T-helper 1 cell treated with Interleukin-12 subunit alpha and Interleukin-12 subunit beta and Interleukin-4 antibody, amounts not matched to agents 30 ng/mL and 1 ng/mL, for 36 hours (primary cell): ENCODE measurements around the gene DNM1L. TPM values are rescaled to one million over a fixed set of nuclear protein-coding genes. Genes with fewer than 3 reads are reported as not detected.
"Not testable (repeated sequence)": the region's sequence is repeated elsewhere in the genome, so short reads cannot be mapped to it uniquely, and the experiment has no call there.

Experiments
- intact Hi-C: fragments of 100-400 bp; cut with micrococcal nuclease; formaldehyde crosslinking; loops from one replicate; pipeline ENCODE4 v1.15.1; 2024
- total RNA-seq: library from RNA; stranded (reverse); gene quantifications from 2 replicates; pipeline ENCODE4 v1.2.3, GENCODE V29; 2022

The DNM1L gene
- total RNA-seq, 1 donor from 2014 or later, result 69.1 TPM

DNA sequence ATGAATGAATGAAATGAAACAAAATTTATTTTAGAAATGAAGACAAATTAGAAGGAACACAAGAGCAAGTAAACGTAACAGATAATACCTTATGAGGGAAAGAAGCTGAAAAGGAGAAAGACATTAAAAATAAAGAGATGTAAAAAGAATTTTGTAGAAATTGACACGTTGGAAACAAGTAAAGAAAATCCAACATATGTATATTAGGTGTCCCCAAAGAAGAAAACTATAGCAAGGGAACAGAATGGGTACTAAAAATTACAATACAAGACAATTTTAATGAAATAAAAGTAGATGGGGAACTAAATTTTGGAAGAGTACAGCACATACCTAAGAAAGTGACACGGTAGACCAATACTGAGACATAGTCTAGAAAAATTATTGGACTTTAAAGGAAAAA, 16.7 kb downstream of the DNM1L start:
- intact Hi-C loops, result no loop called here

DNA sequence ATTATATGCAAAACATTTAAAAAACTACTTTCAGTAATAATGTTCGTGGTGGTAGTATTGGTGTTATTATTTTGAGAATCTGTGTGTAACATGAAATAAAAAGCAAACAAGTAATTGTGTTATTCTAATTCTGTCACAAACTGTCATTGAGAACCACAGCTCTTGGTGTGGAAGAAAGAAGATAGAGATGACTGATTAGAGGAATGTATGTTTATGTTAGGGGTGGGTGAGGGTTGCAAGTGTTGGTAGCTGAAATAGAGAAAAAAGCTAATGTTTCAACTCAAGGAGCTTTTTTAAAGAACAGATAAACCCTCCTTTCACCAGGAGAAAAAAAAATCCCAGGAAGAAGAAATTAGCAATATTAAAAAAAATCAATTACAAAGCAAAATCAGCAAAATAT, 18.3 kb downstream of the DNM1L start:
- intact Hi-C loops, result no loop called here

DNA sequence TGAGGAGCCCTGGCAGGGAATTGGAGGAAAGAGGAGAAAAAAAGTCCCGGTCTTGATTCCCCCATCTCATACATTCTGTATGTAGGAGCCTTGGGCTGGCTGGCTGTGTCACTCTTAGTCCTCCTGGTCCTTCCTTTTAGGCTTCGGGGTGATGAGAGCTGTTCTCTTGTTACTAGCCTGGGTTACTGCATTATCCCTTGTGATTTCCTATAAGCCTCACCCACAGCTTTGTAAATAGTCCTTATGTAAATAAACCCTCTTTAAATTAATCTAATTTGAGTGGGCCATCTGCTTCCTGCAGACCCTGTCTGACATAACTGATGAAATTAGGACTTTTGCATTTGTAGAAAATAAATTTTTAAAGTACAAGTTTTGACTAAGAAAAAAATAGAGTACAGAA, 19.2 kb downstream of the DNM1L start:
- intact Hi-C loops, result no loop called here

DNA sequence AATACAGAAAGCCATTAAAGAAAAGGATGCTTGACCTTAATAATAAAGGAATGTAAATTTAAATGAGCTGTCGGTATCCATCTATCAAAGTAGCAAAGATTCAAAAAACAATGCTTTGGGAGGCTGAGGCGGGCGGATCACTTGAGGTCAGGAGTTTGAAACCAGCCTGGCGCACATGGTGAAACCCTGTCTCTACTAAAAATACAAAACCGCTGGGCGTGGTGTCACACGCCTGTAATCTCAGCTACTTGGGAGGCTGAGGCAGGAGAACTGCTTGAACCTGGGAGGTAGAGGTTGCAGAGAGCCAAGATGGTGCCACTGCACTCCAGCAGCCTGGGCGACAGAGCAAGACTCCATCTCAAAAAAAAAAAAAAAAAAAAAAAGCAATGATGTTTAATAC, 20.3 kb downstream of the DNM1L start:
- intact Hi-C loops, result not testable (repeated sequence)

DNA sequence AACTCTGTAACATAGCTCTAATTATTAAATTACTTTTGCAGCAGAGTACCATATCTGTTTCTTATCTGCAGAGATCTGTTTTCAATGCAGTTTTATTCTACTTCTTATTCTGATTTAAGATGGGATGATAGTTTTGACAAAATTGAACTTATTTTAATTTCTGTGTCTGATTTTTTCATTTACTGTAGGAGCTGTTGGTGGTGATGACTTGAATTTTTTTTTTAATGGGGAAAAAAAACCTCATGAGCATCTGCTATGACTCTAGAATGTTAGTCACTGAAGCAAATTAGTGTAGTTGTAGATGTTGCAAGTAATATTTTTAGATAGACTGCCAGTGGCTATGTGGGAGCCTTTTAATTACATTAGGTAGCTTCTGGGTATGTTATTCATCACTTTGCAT, 23.4 kb downstream of the DNM1L start:
- intact Hi-C loops, result no loop called here

DNA sequence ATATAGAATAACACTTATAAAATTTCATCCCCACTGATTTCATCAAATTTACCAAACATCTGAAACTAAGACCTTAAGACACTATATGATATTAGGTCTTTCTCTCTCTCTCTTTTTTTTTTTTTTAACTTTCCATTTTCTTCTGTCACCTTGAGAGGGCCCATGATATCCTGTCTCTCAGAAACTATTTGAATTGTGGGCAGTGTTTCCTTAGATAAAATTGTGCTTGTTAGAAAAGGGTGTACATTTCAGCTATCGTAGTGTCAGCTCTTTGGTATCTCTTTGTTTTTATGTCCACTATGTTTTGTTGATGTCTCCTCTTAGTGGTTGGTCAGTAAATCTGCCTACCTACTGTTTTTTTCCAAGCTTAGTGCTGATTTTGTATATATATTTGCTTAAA, 23.8 kb downstream of the DNM1L start:
- intact Hi-C loops, result no loop called here

DNA sequence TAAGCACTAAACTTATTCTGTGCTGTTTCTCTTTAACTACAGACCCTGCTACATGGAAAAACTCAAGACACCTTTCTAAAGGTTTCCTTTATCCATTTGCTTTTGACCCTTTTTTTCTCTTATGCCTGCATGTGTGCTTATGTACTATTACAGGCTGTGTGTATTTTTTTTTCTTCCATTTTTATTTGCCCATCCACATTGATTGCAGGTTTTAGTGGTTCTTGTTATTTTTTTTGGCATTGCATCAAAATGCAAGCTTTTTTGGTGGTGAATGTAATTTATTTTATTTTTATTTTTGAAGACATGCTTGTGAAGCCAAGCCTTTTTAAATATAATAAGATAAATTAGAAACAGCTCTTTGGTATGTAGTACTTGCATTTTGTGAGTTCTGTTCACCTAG, 26.7 kb downstream of the DNM1L start:
- intact Hi-C loops, result loop anchor here (1.0 kb wide), 1 partner anchor 26 kb away; the partner anchor contains the start of gene DNM1L

DNA sequence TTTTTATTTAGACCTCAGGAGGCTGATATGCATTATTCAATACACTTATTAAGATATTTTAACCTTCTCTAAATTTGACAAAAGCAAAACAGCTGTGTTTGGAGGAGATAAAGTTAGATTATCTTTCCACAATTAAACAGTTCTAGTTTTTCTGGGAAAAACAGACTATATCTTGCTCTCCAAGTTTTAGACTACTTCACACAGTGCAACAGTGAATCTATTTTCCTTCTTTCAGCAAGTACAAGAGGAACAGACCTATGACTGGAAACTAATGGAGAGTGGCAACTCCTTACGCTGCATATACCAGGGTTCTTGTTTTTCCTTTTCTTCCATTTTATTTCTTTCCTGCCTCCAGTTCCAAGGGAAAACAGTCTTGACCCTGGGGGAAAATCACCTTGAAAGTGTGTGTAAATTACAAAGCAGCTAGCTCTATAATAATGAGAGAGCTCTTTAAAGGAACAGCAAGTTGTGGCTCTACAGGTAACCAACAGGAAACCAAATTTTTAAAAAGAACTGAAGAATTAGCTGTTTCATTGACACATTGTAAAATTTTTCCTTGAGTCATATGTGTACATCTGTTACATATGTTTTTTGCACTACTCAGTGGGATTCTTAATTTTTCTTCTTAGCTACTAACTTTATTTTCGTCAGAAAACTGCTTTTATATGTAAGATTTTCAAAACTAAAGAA, 27.4 kb downstream of the DNM1L start:
- intact Hi-C loops, result loop anchor here (1.0 kb wide), 1 partner anchor 27 kb away; the partner anchor contains the start of gene DNM1L

DNA sequence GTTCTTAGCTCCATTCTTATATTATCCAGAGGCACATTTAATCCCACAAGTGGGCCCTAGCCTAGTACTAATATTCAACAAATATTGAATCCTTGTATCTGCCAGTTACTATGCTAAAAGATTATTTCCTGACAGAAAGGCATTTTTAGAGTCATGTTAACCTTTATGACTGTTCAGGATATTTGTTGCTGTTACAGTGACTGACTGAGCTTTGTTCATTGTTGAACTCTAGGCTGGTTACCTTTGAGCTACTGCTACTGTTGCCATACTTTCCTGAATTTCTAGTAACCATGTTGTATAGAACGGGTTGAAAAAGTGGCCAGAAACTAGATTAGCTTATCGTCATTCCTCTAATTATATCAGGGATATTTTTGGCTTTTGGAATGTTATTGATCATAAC, 29.8 kb downstream of the DNM1L start:
- intact Hi-C loops, result no loop called here

DNA sequence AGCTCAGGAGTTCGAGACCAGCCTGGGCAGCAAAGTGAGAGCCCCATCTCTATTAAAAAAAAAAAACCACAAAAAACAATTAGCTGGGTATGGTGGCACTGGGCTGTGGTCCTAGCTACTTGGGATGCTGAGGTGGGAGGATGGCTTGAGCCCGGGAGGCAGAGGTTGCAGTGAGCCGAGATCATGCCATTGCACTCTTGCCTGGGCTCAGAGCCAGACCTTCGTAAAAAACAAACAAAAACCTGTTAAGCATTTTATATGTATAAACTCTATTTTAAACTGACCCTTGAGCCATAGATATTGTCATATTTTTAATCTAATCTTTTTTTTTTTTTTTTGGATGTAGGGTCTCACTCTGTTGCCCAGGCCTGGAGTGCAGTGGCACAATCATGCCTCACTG, 35.7 kb downstream of the DNM1L start:
- intact Hi-C loops, result no loop called here

DNA sequence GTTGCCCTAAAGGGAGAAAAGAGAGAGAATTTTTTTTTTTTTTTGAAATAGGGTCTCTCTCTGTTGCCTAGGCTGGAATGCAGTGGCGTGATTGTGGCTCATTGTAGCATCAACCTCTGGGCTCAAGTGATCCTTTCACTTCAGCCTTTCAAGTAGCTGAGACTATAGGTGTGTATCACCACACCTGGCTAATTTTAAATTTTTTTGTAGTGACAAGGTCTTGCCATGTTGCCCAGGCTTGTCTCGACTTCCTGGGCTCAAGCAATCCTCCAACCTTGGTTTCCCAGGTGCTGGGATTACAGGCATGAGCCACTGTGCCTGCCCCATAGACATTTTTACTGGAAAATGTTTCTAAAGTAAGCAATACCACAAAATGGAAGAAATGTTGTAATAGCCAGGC, 39.8 kb downstream of the DNM1L start:
- intact Hi-C loops, result no loop called here

DNA sequence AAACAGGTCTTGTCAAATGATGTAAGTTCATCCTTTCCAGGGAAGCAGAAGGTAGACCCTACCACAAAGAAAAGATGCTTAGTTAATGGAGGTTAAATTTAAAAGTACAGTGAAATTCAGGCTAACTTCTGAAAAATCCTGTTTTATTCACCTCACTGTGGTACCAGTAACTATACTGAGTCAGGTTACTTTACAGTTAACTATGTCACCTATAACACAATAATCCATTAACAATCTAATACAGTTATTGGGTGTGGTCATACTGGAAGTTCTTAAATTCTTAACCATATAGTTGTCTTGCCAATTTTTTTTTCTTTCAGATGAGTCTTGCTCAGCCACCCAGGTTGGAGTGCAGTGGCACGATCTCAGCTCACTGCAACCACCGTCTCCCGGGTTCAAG, 46.2 kb downstream of the DNM1L start:
- intact Hi-C loops, result not testable (repeated sequence)

DNA sequence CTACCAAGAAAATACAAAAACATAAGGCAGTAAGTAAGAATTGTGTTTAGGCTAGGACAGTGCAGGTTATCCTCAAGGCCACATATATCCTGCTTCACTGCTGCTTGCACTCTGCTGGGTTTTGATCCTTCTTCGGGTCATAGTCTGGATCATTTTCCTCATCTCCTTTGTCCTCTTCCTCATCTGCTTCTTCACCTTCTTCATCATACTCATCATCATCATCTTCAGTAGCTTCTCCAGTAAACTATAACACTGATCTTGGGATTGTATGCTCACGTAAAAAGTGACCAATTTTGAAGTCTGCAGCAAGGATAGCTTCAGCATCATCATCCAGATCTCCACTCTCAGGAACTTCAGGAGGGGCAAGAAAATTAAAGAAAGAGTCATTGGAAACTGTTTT, 47.2 kb downstream of the DNM1L start:
- intact Hi-C loops, result no loop called here

DNA sequence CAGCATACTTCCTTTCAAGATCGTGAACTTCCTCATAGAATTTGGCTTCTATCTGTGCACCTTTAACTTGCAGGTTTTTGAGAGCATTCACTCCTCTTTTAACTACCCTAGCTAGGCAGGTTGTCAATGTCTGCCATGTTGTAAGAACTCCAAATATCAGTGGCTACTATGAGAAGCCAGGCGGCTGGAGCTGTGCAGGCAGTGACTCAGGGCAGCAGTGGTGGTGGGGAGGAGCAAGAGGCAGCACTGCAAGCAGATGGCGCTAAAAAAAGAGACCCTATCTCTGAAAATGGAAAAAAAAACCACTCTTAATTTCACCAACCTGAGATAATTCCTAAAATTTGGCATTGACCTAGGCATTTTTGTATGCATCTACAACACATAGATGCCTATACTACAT, 48.1 kb downstream of the DNM1L start:
- intact Hi-C loops, result no loop called here

DNA sequence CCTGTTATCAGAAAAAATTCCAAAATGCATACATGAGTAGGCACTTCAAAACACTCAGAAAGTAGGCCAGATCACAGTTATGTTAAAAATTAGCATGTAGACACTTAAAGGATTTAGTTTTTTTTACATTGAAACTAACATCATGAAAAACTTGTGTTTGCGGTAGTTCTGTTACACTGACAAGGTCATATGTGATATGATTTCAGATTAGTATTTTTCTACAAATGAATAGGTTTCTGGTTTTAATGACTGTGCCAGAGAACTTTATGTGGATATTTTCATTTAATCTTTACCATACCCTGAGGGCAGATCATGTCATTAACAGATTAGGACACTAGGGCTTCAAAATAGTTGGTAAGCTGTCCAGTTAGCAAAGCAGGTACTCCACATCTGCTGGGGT, 55.9 kb downstream of the DNM1L start:
- intact Hi-C loops, result no loop called here

DNA sequence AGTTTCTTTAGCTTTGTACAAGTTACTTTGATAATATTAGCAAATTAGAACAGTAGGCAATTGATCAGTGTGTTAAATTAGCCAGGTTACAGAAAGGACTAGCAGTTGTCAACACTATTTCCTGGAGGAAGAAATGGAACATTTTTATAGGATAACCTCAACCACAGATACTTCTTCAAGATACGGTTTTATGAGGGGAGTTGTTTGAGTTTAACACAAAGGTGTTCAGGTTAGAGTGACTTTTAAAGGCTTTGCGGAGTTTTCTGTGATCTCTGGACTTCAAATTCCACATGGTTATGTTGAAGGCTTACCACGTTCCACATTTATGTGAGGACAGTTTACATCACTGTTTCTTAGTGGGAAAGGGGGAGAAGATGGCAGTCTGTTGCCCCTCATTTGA, 57.3 kb downstream of the DNM1L start:
- intact Hi-C loops, result no loop called here

DNA sequence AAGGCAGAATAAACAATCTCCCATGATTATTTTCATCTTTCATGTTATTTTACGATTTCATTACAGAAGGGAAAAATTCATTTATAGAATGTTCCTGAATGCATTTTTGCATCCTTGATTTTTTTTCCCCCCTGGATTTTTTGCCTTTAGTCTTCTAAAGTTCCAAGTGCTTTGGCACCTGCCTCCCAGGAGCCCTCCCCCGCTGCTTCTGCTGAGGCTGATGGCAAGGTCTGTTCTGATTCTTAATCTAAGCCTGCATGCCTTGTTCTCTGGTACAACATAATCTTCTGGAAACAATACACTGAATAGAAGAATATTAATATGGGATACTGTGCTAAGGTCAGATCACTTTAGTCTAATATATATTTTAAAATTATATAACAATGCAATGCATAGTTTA, 58.6 kb downstream of the DNM1L start:
- intact Hi-C loops, result no loop called here

DNA sequence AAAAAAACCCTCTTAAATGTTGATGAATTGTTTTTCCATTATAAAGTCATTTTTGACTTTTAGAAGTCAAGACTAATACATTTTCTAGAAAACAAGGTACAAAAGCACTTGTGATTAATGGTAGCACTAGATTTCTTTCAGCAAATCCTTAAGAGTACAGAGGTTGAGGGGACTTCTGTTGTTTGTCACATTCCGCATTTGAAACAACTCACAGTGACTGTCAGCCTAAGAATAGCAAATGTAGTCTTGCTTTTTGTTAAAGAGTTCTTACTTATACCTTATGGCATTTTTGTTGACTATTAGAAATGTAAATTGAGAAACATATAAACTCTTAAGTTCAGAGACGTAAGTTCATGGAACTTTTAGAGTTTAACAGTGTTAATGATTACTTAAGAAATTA, 60.2 kb downstream of the DNM1L start:
- intact Hi-C loops, result loop anchor here (1.0 kb wide), 1 partner anchor 15 kb away; no protein-coding TSS in a partner anchor

DNA sequence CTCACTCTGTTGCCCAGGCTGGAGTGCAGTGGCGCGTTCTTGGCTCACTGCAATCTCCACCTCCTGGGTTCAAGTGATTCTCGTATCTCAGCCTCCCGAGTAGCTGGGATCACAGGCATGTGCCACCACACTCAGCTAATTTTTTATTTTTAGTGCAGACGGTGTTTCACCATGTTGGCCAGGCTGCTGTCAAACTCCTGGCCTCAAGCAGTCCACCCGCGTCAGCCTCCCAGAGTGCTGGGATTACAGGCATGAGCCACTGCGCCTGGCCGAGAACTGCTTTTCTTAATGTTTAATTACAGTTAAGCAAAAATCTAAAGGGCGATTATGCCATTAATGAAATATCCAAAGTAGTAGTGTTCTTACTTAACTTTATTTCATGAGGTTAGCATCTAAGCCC, 63.0 kb downstream of the DNM1L start:
- intact Hi-C loops, result no loop called here

DNA sequence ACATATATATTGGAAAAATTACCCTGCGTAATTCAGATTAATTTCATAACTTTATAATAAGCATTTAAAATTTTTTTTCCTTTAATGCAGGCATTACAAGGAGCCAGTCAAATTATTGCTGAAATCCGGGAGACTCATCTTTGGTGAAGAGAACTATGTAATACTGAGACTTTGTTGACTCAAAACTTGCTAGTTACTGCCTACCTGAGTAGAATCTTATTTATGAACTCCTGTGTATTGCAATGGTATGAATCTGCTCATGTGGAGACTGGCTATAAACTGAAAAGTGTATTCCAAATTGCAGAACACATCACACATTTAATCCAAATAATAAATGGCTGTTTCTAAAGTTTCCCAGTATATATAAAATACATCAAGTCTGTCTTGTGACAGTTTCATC, 64.2 kb downstream of the DNM1L start:
- intact Hi-C loops, result no loop called here

DNA sequence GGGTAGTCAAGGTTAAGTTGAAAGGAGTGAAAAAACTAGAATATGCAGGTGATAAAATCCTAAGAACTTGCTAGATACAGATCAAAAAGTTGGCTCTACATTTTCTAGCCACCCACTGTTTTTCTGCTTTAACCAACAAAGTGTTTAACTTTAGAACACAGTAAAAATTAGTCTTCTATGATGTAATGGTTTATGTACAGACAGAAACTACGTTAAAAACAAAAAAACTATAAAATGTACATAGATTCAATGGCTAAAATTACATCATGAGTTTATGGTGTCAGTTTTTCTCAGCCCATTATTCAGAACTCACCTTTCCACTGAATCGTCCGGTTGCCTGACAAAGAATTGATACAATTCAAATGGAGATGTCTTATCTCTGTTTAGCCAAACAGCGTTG, 74.5 kb downstream of the DNM1L start:
- intact Hi-C loops, result loop anchor here (1.0 to 10.0 kb wide), 7 partner anchors 7 to 1999 kb away; partner anchors contain the start of genes AMN1 and CAPRIN2

DNA sequence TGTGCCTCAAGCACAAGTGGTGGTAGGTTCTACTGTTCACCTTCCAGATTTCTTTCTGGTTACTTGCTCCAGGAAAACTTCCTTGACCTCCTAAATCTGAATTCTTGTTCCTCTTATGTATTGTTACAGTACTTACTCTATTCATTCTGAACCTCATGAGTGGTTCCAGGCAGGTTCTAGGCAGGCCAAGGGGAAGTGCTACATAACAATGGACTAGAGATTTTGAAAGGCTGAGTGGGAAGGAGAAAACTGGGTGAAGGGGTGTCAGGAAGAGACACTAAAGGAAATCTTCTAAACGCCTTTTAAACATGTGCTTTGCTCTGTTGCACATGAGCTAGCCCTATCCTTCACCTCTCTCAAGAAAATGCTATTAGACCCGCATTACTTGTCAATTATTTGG, 75.0 kb downstream of the DNM1L start:
- intact Hi-C loops, result loop anchor here (1.0 to 10.0 kb wide), 7 partner anchors 8 to 1999 kb away; partner anchors contain the start of genes AMN1 and CAPRIN2

DNA sequence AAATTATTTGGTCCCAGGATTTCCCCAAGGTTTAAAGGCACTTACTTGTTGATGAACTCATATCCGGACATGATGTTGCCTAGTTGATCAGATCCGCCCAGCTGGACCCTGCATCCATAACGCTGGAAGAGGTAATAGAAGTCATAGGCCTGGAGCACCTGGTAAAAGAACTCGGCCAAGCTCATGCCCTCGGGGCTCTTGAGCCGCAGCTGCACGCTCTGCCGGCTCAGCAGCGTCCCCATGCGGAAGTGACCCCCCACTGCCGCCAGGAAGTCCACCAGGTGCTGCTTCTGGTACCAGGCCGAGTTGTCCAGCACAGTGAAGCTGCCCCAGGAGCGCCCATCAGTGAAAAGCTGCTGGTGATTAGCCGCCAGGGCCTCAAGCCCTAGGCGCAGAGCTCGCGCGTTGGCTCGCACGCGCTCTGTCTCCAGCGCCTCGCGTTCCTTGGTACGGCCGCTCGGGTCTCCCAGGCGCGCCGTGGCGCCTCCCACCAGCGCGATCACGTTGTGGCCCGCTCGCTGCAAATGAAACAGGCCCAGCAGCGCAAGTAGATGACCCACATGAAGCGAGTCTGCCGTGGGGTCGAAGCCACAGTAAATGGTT, 76.1 kb downstream of the DNM1L start:
- intact Hi-C loops, result loop anchor here (1.0 to 10.0 kb wide), 11 partner anchors 76 to 2000 kb away; partner anchors contain the start of genes AMN1, CAPRIN2, DNM1L and ETFBKMT
